GM15510 (cell line): ENCODE results near the gene ARFGEF3.

ENCODE experiments used
- POLR2A ChIP-seq: IDR thresholded peaks from 3 replicates; pipeline ENCODE4 v1.6.1; 2011; ENCODE audit warnings: borderline replicate concordance; ENCODE audit not compliant: insufficient read length; ENCODE audit errors: extremely low read depth

The ARFGEF3 gene

DNA sequence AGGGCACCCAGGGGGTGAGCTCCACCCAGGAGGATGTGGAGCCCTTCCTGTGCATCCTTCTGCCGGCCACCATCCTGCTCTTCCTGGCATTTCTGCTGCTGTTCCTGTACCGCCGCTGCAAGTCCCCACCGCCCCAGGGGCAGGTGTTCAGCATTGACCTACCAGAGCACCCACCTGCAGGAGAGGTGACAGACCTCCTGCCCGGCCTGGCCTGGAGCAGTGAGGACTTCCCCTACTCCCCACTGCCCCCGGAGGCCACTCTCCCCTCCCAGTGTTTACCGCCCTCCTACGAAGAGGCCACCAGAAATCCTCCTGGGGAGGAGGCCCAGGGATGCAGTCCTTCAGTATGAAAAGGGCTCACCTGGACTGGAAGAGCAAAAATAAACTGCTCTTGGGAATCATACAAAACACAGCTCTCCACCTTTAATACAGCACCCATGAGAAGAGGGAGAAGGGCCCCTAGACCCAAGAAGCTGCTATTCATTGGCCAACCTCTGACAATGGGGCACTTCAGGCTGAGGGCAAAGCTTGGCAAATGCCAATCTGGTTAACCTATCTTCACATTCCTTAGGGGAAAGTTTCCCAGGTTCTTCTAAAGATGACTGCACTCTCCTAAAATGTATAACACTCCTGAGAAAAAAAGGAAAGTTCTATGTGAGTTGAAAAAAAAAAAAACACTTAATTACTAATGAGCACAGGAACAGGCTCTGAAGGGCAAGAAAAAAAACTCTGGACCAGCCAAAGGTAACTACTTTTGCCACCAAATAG lies 220.9 kb downstream of the ARFGEF3 start:
- no peak for TF ChIP-seq POLR2A

DNA sequence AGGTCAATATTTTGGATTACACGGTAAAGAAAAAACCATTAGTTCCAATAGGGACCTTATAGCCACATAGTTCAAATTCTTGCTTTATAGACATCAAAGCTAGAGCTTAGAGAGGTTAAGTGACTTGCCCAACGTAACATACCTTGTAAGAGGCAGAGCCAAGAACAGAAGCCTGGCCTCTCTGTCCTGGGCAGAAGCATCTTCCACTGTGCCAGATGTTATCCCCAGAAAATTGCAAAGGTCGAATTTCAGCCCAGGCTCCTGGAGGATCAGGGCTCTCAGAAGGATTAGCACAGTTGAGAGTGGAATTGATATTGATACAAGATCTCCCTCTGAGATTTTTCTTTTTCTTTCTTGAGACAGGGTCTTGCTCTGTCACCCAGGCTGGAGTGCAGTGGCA lies 222.0 kb downstream of the ARFGEF3 start:
- TF ChIP-seq POLR2A: no peak

DNA sequence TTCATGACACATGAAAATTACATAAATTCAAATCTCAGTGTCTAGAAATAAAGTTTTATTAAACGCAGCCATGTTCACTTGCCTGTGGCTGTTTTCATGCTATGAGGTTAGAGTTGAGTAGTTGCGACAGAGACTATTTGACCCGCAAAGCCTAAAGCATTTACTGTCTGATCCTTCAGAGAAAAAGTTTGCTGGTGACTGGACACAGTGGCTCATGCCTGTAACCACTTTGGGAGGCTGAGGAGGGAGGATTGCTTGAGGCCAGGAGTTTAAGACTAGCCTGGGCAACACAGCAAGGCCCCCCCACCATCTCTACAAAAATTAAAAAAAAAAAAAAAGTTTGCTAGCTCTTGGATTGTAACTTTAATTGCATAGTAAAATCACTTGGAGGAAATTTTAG lies 225.2 kb downstream of the ARFGEF3 start:
- TF ChIP-seq POLR2A: no peak

DNA sequence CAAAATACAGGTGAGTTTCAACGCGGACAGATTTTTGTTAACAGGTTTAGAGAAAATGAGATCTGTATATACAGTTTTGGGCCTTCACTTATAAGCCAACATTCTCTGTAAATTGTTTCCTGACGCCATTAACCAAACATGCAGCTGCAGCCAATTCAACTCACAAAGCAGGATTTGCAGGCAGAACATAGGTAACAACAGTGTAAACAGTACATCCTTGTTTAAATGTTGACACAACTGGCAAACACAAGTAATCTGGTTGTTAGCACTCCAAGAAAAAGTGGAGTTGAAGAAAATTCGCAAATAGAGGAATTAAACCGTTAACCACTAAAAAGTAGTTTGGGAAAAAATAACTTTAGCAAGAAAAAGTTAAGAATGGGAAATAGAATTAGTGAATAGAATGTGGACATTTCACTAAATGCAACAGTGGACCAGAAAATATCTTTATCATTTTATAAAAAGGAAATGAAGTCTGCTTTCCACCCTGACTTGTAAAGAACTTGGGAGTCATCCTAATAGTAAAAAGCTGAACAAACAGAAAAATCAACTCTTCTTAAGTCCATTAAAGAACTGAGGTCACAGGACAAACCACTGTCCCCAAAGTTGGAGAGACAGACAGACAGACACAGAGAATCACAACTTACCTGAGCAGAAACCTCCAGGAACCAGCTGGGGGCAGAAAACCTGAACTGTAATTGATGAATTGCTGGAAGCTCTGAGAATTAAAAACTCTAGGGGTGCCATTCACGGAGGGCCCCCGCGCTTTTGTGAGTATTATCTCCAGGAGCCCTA lies 226.0 kb downstream of the ARFGEF3 start:
- no peak for TF ChIP-seq POLR2A

DNA sequence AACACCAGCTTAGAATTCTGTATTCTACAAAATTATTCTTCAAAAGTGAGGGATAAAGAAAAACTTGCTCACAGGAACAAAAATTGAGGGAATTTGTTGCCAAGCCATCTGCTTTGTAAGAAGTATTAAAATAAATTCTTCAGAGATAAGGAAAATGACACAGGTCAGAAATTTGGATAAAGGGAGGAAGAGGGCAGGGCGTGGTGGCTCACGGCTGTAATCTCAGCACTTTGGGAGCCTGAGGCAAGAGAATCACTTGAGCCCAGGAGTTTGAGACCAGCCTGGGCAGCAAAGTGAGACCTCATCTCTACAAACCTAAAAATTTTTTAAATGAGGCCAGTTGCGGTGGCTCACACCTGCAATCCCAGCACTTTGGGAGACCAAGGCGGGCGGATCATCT lies 227.8 kb downstream of the ARFGEF3 start:
- TF ChIP-seq POLR2A: no peak
